ENCODE measurements around the gene NPPA. TPM values are rescaled to one million over a fixed set of nuclear protein-coding genes. Genes with fewer than 3 reads are reported as not detected.

NPPA gene
- total RNA-seq, 1 experiment from 2014 or later: not detected

DNA sequence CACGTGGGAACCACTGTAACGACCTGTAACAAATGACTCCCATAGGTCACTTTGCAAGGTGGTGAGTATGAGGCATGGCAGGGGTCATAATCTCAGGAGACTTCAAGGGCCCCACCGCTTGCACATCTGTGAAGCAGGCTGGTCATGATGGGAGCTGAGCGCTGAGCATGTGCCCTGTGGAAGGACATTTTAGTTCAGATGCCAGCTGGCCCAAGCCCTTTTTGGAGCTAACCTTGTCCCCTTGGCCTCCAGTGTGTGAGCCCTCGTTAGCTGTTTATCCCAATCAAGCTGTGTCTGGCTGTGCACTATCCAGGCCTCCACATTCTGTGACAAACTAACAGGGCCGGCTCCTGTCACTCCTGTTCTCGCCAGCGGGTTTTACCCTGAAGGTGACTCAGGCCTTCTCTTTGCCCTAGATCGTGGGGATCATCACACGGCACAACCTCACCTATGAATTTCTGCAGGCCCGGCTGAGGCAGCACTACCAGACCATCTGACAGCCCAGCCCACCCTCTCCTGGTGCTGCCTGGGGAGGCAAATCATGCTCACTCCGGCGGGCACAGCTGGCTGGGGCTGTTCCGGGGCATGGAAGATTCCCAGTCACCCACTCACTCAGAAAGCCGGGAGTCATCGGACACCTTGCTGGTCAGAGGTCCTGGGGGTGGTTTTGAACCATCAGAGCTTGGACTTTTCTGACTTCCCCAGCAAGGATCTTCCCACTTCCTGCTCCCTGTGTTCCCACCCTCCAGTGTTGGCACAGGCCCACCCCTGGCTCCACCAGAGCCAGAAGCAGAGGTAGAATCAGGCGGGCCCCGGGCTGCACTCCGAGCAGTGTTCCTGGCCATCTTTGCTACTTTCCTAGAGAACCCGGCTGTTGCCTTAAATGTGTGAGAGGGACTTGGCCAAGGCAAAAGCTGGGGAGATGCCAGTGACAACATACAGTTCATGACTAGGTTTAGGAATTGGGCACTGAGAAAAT lies 7.6 kb downstream of the NPPA start:
- H3K9ac ChIP-seq (ENCODE audit: extremely low read depth, insufficient read length, low read length): no peak overlapping the region
- H3K4me1 ChIP-seq (ENCODE audit: insufficient read depth, low read length): no peaks in the 10 kb centered on the region
- Mint-ChIP-seq H3K36me3 (ENCODE audit: insufficient read depth in 1 of 3, low read depth in 3 of 3) (peaks cover 26 to 93% (median 78%) of the 10 kb centered on the region in 3 experiments; a peak in 6 of 7 replicates), H3K9me3 (no peaks in the 10 kb centered on the region), H3K27me3 (ENCODE audit: low read depth) (no peaks in the 10 kb centered on the region), H3K27ac (no peak overlapping the region), H3K4me1 (no peaks in the 10 kb centered on the region), H3K4me3 (no peak overlapping the region)
- no peak overlapping the region for H2BK5ac ChIP-seq (ENCODE audit: insufficient read length, low read length)
- H3K27ac ChIP-seq (ENCODE audit: insufficient read length, low read depth, low read length): no peak overlapping the region
- H2AFZ ChIP-seq (ENCODE audit: low read length): no peak overlapping the region
- no peak overlapping the region for H2BK20ac ChIP-seq (ENCODE audit: low read depth, low read length, poor library complexity, severe bottlenecking)
- no peaks in the 10 kb centered on the region for H3K27me3 ChIP-seq (ENCODE audit: insufficient read depth, low read length)
- no peaks in the 10 kb centered on the region for H3K79me1 ChIP-seq (ENCODE audit: insufficient read depth, low read depth, low read length, poor library complexity, severe bottlenecking)
- no peaks in the 10 kb centered on the region for H3K9me3 ChIP-seq (ENCODE audit: control insufficient read depth, low read depth, low read length)
- no CpG with 5 or more reads among the region's 20 CpGs for WGBS (ENCODE audit: extremely low coverage, insufficient read length, low lambda C conversion rate)
- TF ChIP-seq, protein P1, sequence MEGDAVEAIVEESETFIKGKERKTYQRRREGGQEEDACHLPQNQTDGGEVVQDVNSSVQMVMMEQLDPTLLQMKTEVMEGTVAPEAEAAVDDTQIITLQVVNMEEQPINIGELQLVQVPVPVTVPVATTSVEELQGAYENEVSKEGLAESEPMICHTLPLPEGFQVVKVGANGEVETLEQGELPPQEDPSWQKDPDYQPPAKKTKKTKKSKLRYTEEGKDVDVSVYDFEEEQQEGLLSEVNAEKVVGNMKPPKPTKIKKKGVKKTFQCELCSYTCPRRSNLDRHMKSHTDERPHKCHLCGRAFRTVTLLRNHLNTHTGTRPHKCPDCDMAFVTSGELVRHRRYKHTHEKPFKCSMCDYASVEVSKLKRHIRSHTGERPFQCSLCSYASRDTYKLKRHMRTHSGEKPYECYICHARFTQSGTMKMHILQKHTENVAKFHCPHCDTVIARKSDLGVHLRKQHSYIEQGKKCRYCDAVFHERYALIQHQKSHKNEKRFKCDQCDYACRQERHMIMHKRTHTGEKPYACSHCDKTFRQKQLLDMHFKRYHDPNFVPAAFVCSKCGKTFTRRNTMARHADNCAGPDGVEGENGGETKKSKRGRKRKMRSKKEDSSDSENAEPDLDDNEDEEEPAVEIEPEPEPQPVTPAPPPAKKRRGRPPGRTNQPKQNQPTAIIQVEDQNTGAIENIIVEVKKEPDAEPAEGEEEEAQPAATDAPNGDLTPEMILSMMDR (conservative IDR thresholded peaks at IDR 0.05): no peak
- H2AK5ac ChIP-seq (ENCODE audit: insufficient read length, low read length): no peak overlapping the region
- no peaks in the 10 kb centered on the region for H3K23me2 ChIP-seq (ENCODE audit: insufficient read length, low read depth, low read length, poor library complexity, severe bottlenecking)
- no peak for DNase-seq
- H3K56ac ChIP-seq (ENCODE audit: insufficient read length, low read depth, low read length): no peak overlapping the region
- no peak overlapping the region for H3K14ac ChIP-seq (ENCODE audit: insufficient read depth, low read length)
- H3T11ph ChIP-seq (ENCODE audit: low read length): no peak overlapping the region
- H4K91ac ChIP-seq (ENCODE audit: insufficient read length, low read depth, low read length): no peak overlapping the region
- no peak overlapping the region for H2BK15ac ChIP-seq (ENCODE audit: low read depth, low read length)
- no peak overlapping the region for H4K8ac ChIP-seq (replicated peaks; ENCODE audit: insufficient read length, low read depth, low read length)
- H2BK120ac ChIP-seq (ENCODE audit: low read depth, low read length, poor library complexity, severe bottlenecking): no peak overlapping the region
- H2BK12ac ChIP-seq (ENCODE audit: insufficient read length, low read depth, low read length): no peak overlapping the region
- no peak overlapping the region for H3K4ac ChIP-seq (ENCODE audit: low read depth, low read length)
- no peak overlapping the region for H4K5ac ChIP-seq (ENCODE audit: insufficient read length, low read depth, low read length)
- H3K79me2 ChIP-seq (ENCODE audit: insufficient read depth, low read length): no peaks in the 10 kb centered on the region
- H4K20me1 ChIP-seq (ENCODE audit: control insufficient read depth, insufficient read depth, insufficient read length): no peaks in the 10 kb centered on the region
- no peak overlapping the region for H3K4me2 ChIP-seq (ENCODE audit: insufficient read depth, insufficient read length, low read length)
- no peak overlapping the region for H3K18ac ChIP-seq (ENCODE audit: insufficient read length, low read depth, low read length)
- no peak overlapping the region for H3K23ac ChIP-seq (ENCODE audit: insufficient read length, low read depth, low read length)

All from H9 (cell line).